GM12878 (cell line): ENCODE results near the gene MUC13. TPM values are rescaled to one million over a fixed set of nuclear protein-coding genes. Genes with fewer than 3 reads are reported as not detected.

Experiments
- ATAC-seq: fragments of 200-7000 bp; cut with Tn5 transposase; 3 replicates; pipeline ENCODE4 v1.9.1; 2020; ENCODE audit warnings: mild to moderate bottlenecking, moderate library complexity
- BruUV-seq: library from RNA; stranded (reverse); fragments of 400-500 nt; replicated peaks from 2 replicates; lab custom pipeline; 2021; lab: Mats Ljungman, UMichigan
- CTCF ChIA-PET: fragments of 300-600 bp; sonication (Branson Sonifier 250); formaldehyde crosslinking; extraction: SDS; loops from one replicate; lab custom pipeline; 2021; ENCODE audit warnings: inconsistent platforms; lab: Yijun Ruan, JAX
- POLR2A ChIA-PET: fragments of 350-600 bp; formaldehyde crosslinking; extraction: SDS; loops from one replicate; lab custom pipeline; 2021; ENCODE audit warnings: inconsistent platforms; lab: Charles Lee
- RAD21 ChIA-PET: fragments of 300-600 bp; sonication (Branson Sonifier 250); formaldehyde crosslinking; loops from one replicate; lab custom pipeline; 2023; ENCODE audit warnings: antibody characterized with exemption; ENCODE audit not compliant: unreplicated experiment; lab: Charles Lee
- SMC1A ChIA-PET: fragments of 300-600 bp; sonication (Branson Sonifier 250); formaldehyde crosslinking; loops from one replicate; lab custom pipeline; 2023; ENCODE audit not compliant: unreplicated experiment, uncharacterized antibody; lab: Charles Lee
- DNase-seq: peaks from one replicate; pipeline ENCODE4 v3.0.0-alpha.2; 2011; ENCODE audit warnings: low read depth, low spot score
- FAIRE-seq: peaks from 3 replicates; lab custom pipeline; 2011; peaks lifted over from hg19 to GRCh38; lab: Jason Lieb, UNC
- H2AFZ ChIP-seq: 2 replicates; pipeline ENCODE4 v1.6.0; 2011; ENCODE audit warnings: low read depth, low read length, control low read depth; ENCODE audit not compliant: control insufficient read depth
- H3K27ac ChIP-seq: 2 replicates; pipeline ENCODE4 v1.5.1; 2011; ENCODE audit warnings: control low read depth; ENCODE audit not compliant: control insufficient read depth, insufficient read depth
- H3K27me3 ChIP-seq, 2 experiments: replicated peaks in 1 of 2; 2 replicates each; pipeline versions ENCODE4 v1.6.0 to v1.6.1; 2011; ENCODE audit warnings: low read length in 1 of 2; ENCODE audit not compliant: control insufficient read depth in 2 of 2, insufficient read depth in 2 of 2
- H3K36me3 ChIP-seq, 2 experiments: 2 replicates each; pipeline ENCODE4 v1.5.1; 2011; ENCODE audit warnings: low read length in 1 of 2; ENCODE audit not compliant: control insufficient read depth in 2 of 2, insufficient read depth in 2 of 2
- H3K4me1 ChIP-seq: 2 replicates; pipeline ENCODE4 v1.6.1; 2011; ENCODE audit warnings: mild to moderate bottlenecking, low read length, moderate library complexity, mixed read lengths; ENCODE audit not compliant: control insufficient read depth, insufficient read depth
- H3K4me2 ChIP-seq: 2 replicates; pipeline ENCODE4 v1.6.0; 2011; ENCODE audit warnings: control low read depth; ENCODE audit not compliant: control insufficient read depth, insufficient read depth
- H3K4me3 ChIP-seq: fragments of 200-600 bp; sonication (generic); 2 replicates; pipeline ENCODE4 v1.5.1; 2016
- H3K79me2 ChIP-seq: 2 replicates; pipeline ENCODE4 v1.6.0; 2011; ENCODE audit warnings: low read length; ENCODE audit not compliant: control insufficient read depth, insufficient read depth
- H3K9ac ChIP-seq: 2 replicates; pipeline ENCODE4 v1.8.0; 2011; ENCODE audit warnings: low read length, control low read depth, mixed read lengths; ENCODE audit not compliant: control insufficient read depth, insufficient read depth
- H3K9me3 ChIP-seq: replicated peaks from 3 replicates; pipeline ENCODE4 v1.5.1; 2011; ENCODE audit warnings: mild to moderate bottlenecking, low read length; ENCODE audit not compliant: control insufficient read depth, insufficient read depth
- H4K20me1 ChIP-seq: 2 replicates; pipeline ENCODE4 v1.6.0; 2011; ENCODE audit not compliant: control insufficient read depth, insufficient read depth
- HDAC2 ChIP-seq: fragments of 200-600 bp; sonication (generic); IDR thresholded peaks from 2 replicates; pipeline ENCODE4 v1.6.1; 2017
- MYC ChIP-seq: IDR thresholded peaks from 2 replicates; pipeline ENCODE4 v1.6.1; 2011; ENCODE audit warnings: mild to moderate bottlenecking, low read length, moderate library complexity, inconsistent platforms; ENCODE audit not compliant: insufficient read depth, insufficient replicate concordance, insufficient read length, severe bottlenecking
- POLR2AphosphoS2 ChIP-seq: IDR thresholded peaks from 2 replicates; pipeline ENCODE4 v1.6.1; 2011; ENCODE audit warnings: low read depth, mild to moderate bottlenecking, low read length, improper control_type of control experiment, moderate library complexity
- SIN3A ChIP-seq: IDR thresholded peaks from 2 replicates; pipeline ENCODE4 v1.6.1; 2012; ENCODE audit warnings: low read depth, low read length, improper control_type of control experiment
- SMAD1 ChIP-seq: fragments of 450-650 bp; IDR thresholded peaks from 2 replicates; pipeline ENCODE4 v1.6.1; 2018; ENCODE audit warnings: mild to moderate bottlenecking, low read depth; ENCODE audit not compliant: partially characterized antibody
- ZNF217 ChIP-seq: fragments of 450-650 bp; IDR thresholded peaks from 2 replicates; pipeline ENCODE4 v1.6.1; 2017; ENCODE audit warnings: antibody characterized with exemption, mild to moderate bottlenecking
- WGBS: methylation state at CpG from one replicate; pipeline ENCODE4 v1.1.6; 2016; ENCODE audit warnings: low lambda C conversion rate; ENCODE audit not compliant: insufficient replicate concordance, insufficient coverage; ENCODE audit errors: missing lambda C conversion rate; 5-methylcytosine and 5-hydroxymethylcytosine counted together
- in situ Hi-C: fragments of 300-500 bp; cut with MboI; formaldehyde crosslinking; loops from 9 replicates; pipeline ENCODE4 v1.14.3; 2018; ENCODE audit warnings: mixed read lengths
- intact Hi-C: fragments of 100-400 bp; cut with micrococcal nuclease; formaldehyde crosslinking; loops from one replicate; pipeline ENCODE4 v1.14.2; 2022; ENCODE audit not compliant: unreplicated experiment
- polyA plus RNA-seq, 11 experiments: library from polyadenylated mRNA; depleted of rRNA in 4 of 11; unstranded in 6 of 11; stranded (reverse) in 5 of 11; fragments of >200 nt; fragmentation: Nextera tagmentation in 4 of 11; fragmentation: Illumina TruSeq in 1 of 11; extraction: Ambion mirVana in 4 of 11; extraction: Trizol in 1 of 11; gene quantifications; 1 replicate in 1 of 11; 2 replicates in 10 of 11; pipeline versions ENCODE4 v1.2.1 to v1.2.3, GENCODE V29; 2011 to 2016; ENCODE audit warnings: inconsistent platforms in 2 of 11, missing spikeins in 2 of 11, low read depth in 1 of 11
- total RNA-seq, 4 experiments: library from RNA; depleted of rRNA in 3 of 4; stranded (reverse); fragments of >200 nt in 3 of 4; fragmentation: Illumina TruSeq in 1 of 4; extraction: Trizol in 1 of 4; gene quantifications; 2 replicates each; pipeline versions ENCODE4 v1.2.1 to v1.2.3, GENCODE V29; 2013 to 2021
- TF ChIP-seq, protein P1 (sequence below): IDR thresholded peaks from 2 replicates; pipeline ENCODE4 v1.6.1; 2012; ENCODE audit warnings: low read depth, low read length, improper control_type of control experiment
- TF ChIP-seq, protein P2 (sequence below): fragments of 450-650 bp; formaldehyde crosslinking; IDR thresholded peaks from 2 replicates; pipeline ENCODE4 v1.4.0; 2022; ENCODE audit warnings: mild to moderate bottlenecking, moderate library complexity
- TF ChIP-seq, protein P3 (sequence below): fragments of 450-650 bp; IDR thresholded peaks from 2 replicates; pipeline ENCODE4 v1.6.1; 2016; ENCODE audit warnings: mild to moderate bottlenecking

Gene MUC13
- total and polyA plus RNA-seq, 10 of the 15 experiments (the other 5 are each of a cell fraction or from before 2014, with no cell fraction given) = 0.27 to 60.1 (median 0.76) TPM

DNA sequence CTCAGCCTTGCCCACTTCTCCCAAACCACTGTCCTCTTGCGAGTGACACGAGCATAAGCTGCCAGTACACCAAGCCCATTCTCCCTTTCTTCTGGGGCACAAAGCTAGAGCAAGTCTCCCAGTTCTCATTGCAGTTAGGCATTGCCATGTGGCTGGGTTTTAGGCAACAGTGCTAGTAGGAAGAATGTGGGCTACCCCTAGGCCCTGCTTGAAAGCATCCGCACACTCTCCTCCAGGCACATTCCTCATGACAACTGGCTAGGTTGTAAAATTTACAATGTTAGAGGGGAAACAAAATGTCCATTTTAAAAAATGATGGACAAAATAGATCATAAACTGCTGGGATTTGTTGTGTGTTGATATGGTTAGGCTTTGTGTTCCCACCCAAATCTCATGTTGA is 67.0 kb downstream of the MUC13 start:
- Histone ChIP-seq H3K4me2 (no peak overlapping the region), H3K9me3 (no peaks in the 10 kb centered on the region), H3K27me3 (peaks cover 0 to 2% of the 10 kb centered on the region in 2 experiments; a peak in 1 of 4 replicates), H3K4me3 (no peak overlapping the region), H3K9ac (no peak overlapping the region), H3K79me2 (no peaks in the 10 kb centered on the region), H3K4me1 (no peaks in the 10 kb centered on the region), H3K27ac (no peak overlapping the region), H2AFZ (no peak overlapping the region), H3K36me3 (no peaks in the 10 kb centered on the region), H4K20me1 (no peaks in the 10 kb centered on the region)
- WGBS = 88% methylated on average over 3 of the region's 3 CpGs
- TF ChIP-seq SIN3A = no peak
- ATAC-seq = no peak
- BruUV-seq = no TSS peak
- no peak for DNase-seq
- ChIA-PET RAD21 (no interaction called here), CTCF (no interaction called here), POLR2A (no interaction called here), SMC1A (no interaction called here)
- intact Hi-C loops = no loop called here
- no peak for FAIRE-seq
- in situ Hi-C loops = no loop called here

DNA sequence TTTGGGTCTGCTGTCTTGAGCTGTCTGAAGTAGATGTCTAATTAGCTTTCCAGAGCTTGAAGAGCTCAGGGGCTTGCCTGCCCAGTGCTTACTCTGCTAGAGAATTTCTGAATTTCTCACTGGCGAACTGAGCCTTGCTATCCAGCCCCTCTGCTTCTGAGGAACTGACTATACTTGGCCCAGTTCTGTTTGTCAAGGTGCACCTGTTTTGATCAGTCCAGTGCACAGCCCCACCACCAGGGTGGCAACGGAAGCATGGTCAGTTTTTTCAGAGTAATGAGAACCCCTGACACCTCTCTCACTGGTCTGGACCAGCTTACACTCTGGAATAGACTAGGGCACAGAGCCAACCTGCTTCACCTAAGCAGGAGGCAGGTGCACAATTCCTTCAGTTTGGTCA is 72.5 kb downstream of the MUC13 start:
- H4K20me1 ChIP-seq = no peaks in the 10 kb centered on the region
- in situ Hi-C loops (no loop called here), intact Hi-C loops (no loop called here)
- H2AFZ ChIP-seq = no peak overlapping the region
- ChIA-PET RAD21 (interaction anchor here (1.2 kb wide), 1 partner anchor 78 kb away, joined by 3 read pairs; no protein-coding TSS in a partner anchor), SMC1A (interaction anchor here (1.0 to 2.1 kb wide), 7 partner anchors 9 to 101 kb away, joined by 3 to 6 read pairs (median 4); no protein-coding TSS in a partner anchor), POLR2A (interaction anchor here (0.6 kb wide), 1 partner anchor 38 kb away, joined by 10 read pairs; no protein-coding TSS in a partner anchor), CTCF (interaction anchor here (0.6 to 2.4 kb wide), 6 partner anchors 11 to 101 kb away, joined by 3 to 16 read pairs (median 5); no protein-coding TSS in a partner anchor)
- no peaks in the 10 kb centered on the region for H3K4me1 ChIP-seq
- H3K9ac ChIP-seq = no peak overlapping the region; the same call in 1 of the 2 replicates
- ATAC-seq (peak; percentile 36; the same call in 2 of the 3 replicates), FAIRE-seq (no peak), DNase-seq (no peak)
- no peaks in the 10 kb centered on the region for H3K36me3 ChIP-seq
- no peak overlapping the region for H3K4me2 ChIP-seq
- 24% methylated on average over 2 of the region's 2 CpGs for WGBS
- no TSS peak for BruUV-seq
- no peaks in the 10 kb centered on the region for H3K9me3 ChIP-seq
- H3K79me2 ChIP-seq = no peaks in the 10 kb centered on the region
- no peak overlapping the region for H3K4me3 ChIP-seq
- peaks cover 0 to 2% of the 10 kb centered on the region in 2 experiments; a peak in 3 of 4 replicates for H3K27me3 ChIP-seq
- no peak overlapping the region for H3K27ac ChIP-seq
- no peak for TF ChIP-seq MYC
- TF ChIP-seq, protein P1, sequence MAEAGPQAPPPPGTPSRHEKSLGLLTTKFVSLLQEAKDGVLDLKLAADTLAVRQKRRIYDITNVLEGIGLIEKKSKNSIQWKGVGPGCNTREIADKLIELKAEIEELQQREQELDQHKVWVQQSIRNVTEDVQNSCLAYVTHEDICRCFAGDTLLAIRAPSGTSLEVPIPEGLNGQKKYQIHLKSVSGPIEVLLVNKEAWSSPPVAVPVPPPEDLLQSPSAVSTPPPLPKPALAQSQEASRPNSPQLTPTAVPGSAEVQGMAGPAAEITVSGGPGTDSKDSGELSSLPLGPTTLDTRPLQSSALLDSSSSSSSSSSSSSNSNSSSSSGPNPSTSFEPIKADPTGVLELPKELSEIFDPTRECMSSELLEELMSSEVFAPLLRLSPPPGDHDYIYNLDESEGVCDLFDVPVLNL = no peak
- TF ChIP-seq HDAC2 = no peak
- no peak for TF ChIP-seq SMAD1
- TF ChIP-seq POLR2AphosphoS2 = no peak
- TF ChIP-seq, protein P2, sequence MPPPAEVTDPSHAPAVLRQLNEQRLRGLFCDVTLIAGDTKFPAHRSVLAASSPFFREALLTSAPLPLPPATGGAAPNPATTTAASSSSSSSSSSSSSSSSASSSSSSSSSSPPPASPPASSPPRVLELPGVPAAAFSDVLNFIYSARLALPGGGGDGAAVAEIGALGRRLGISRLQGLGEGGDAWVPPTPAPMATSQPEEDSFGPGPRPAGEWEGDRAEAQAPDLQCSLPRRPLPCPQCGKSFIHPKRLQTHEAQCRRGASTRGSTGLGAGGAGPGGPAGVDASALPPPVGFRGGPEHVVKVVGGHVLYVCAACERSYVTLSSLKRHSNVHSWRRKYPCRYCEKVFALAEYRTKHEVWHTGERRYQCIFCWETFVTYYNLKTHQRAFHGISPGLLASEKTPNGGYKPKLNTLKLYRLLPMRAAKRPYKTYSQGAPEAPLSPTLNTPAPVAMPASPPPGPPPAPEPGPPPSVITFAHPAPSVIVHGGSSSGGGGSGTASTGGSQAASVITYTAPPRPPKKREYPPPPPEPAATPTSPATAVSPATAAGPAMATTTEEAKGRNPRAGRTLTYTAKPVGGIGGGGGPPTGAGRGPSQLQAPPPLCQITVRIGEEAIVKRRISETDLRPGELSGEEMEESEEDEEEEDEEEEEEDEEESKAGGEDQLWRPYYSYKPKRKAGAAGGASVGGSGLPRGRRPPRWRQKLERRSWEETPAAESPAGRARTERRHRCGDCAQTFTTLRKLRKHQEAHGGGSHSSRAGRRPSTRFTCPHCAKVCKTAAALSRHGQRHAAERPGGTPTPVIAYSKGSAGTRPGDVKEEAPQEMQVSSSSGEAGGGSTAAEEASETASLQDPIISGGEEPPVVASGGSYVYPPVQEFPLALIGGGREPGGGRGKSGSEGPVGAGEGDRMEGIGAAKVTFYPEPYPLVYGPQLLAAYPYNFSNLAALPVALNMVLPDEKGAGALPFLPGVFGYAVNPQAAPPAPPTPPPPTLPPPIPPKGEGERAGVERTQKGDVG = no peak
- TF ChIP-seq ZNF217 = no peak
- TF ChIP-seq, protein P3, sequence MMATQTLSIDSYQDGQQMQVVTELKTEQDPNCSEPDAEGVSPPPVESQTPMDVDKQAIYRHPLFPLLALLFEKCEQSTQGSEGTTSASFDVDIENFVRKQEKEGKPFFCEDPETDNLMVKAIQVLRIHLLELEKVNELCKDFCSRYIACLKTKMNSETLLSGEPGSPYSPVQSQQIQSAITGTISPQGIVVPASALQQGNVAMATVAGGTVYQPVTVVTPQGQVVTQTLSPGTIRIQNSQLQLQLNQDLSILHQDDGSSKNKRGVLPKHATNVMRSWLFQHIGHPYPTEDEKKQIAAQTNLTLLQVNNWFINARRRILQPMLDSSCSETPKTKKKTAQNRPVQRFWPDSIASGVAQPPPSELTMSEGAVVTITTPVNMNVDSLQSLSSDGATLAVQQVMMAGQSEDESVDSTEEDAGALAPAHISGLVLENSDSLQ = no peak
